SU-DHL-6 (cell line): ENCODE results near the gene TCEAL6.
"Not testable (repeated sequence)": the region's sequence is repeated elsewhere in the genome, so short reads cannot be mapped to it uniquely, and the experiment has no call there.

Experiments used
- H2AFZ ChIP-seq: fragments of 200-600 bp; sonication (generic); 2 replicates; pipeline ENCODE4 v1.6.1; 2014; ENCODE audit warnings: low read depth, mild to moderate bottlenecking, moderate library complexity, mixed read lengths, antibody characterized with exemption, low read length; ENCODE audit not compliant: severe bottlenecking
- H3F3A ChIP-seq: fragments of 200-600 bp; shearing (Covaris generic); 2 replicates; pipeline ENCODE4 v1.6.0; 2016; ENCODE audit warnings: antibody characterized with exemption, mild to moderate bottlenecking; ENCODE audit not compliant: insufficient read depth
- H3K27ac ChIP-seq: fragments of 200-600 bp; sonication (generic); 2 replicates; pipeline ENCODE4 v1.5.1; 2016; ENCODE audit warnings: low read depth, mild to moderate bottlenecking, low read length, moderate library complexity, mixed read lengths
- H3K27me3 ChIP-seq: fragments of 200-600 bp; sonication (generic), shearing (Covaris generic); 2 replicates; pipeline ENCODE4 v1.6.0; 2014; ENCODE audit warnings: mild to moderate bottlenecking, low read length
- H3K36me3 ChIP-seq: fragments of 200-600 bp; sonication (generic); 2 replicates; pipeline ENCODE4 v1.6.1; 2014; ENCODE audit warnings: mild to moderate bottlenecking, low read length, mixed read lengths
- H3K4me2 ChIP-seq: fragments of 300-600, 200-600 bp; shearing (Covaris generic), sonication (generic); 2 replicates; pipeline ENCODE4 v1.6.0; 2014; ENCODE audit warnings: low read length, low read depth, mild to moderate bottlenecking; ENCODE audit not compliant: poor library complexity, severe bottlenecking
- H3K4me3 ChIP-seq: fragments of 200-600 bp; sonication (generic); 2 replicates; pipeline ENCODE4 v1.5.1; 2014; ENCODE audit warnings: antibody characterized with exemption, low read length, mild to moderate bottlenecking, mixed read lengths; ENCODE audit not compliant: insufficient read depth, poor library complexity, severe bottlenecking
- H3K79me2 ChIP-seq: fragments of 200-600 bp; sonication (generic); 2 replicates; pipeline ENCODE4 v1.6.1; 2014; ENCODE audit warnings: mild to moderate bottlenecking, low read length, moderate library complexity; ENCODE audit not compliant: insufficient read depth
- H3K9ac ChIP-seq: fragments of 200-600 bp; sonication (generic); 2 replicates; pipeline ENCODE4 v1.7.0; 2014; ENCODE audit warnings: mild to moderate bottlenecking, low read length
- H3K9me2 ChIP-seq: fragments of 200-600 bp; sonication (generic); replicated peaks from 2 replicates; pipeline ENCODE4 v1.6.1; 2014; ENCODE audit warnings: low read length; ENCODE audit not compliant: insufficient read depth
- H3K9me3 ChIP-seq: fragments of 200-600 bp; sonication (generic); 2 replicates; pipeline ENCODE4 v1.6.1; 2014; ENCODE audit warnings: low read length, mixed read lengths; ENCODE audit not compliant: insufficient read depth
- H4K20me1 ChIP-seq: fragments of 200-600 bp; sonication (generic); 2 replicates; pipeline ENCODE4 v1.6.1; 2014; ENCODE audit warnings: low read depth, mild to moderate bottlenecking, antibody characterized with exemption, low read length, moderate library complexity, mixed read lengths
- CTCF ChIP-seq: fragments of 200-600 bp; sonication (generic); IDR thresholded peaks from one replicate; pipeline ENCODE4 v1.5.1; 2017; ENCODE audit warnings: antibody characterized with exemption, mild to moderate bottlenecking, low read length, moderate library complexity; ENCODE audit not compliant: insufficient read depth, poor library complexity, severe bottlenecking
- EZH2phosphoT487 ChIP-seq: fragments of 200-600 bp; sonication (generic), shearing (Covaris generic); conservative IDR thresholded peaks from 2 replicates; pipeline ENCODE4 v1.6.1; 2018; ENCODE audit warnings: mild to moderate bottlenecking, antibody characterized with exemption, low read length, moderate library complexity, mixed read lengths

Gene TCEAL6

GRCh38 chrX:102138064-102138463, 4.2 kb downstream of the TCEAL6 start:
- H3K27me3 ChIP-seq: no peaks in the 10 kb centered on the region
- H3K9ac ChIP-seq: no peak overlapping the region
- H3F3A ChIP-seq: no peaks in the 10 kb centered on the region
- no peaks in the 10 kb centered on the region for H3K36me3 ChIP-seq
- no peak overlapping the region for H3K4me2 ChIP-seq
- H3K79me2 ChIP-seq: no peaks in the 10 kb centered on the region
- H3K9me2 ChIP-seq: no peaks in the 10 kb centered on the region
- no peaks in the 10 kb centered on the region for H4K20me1 ChIP-seq
- H3K9me3 ChIP-seq: no peaks in the 10 kb centered on the region
- no peak for TF ChIP-seq EZH2phosphoT487
- TF ChIP-seq CTCF: no peak
- no peak overlapping the region for H3K27ac ChIP-seq
- H3K4me3 ChIP-seq: no peak overlapping the region
- H2AFZ ChIP-seq: no peak overlapping the region

- Histone ChIP-seq H3K4me2 (no peak overlapping the region), H3K27ac (no peak overlapping the region), H3K36me3 (no peaks in the 10 kb centered on the region), H3K9me3 (no peaks in the 10 kb centered on the region), H3K27me3 (no peaks in the 10 kb centered on the region), H3K9me2 (no peaks in the 10 kb centered on the region), H3K4me3 (no peak overlapping the region), H2AFZ (no peak overlapping the region), H3F3A (no peaks in the 10 kb centered on the region), H3K79me2 (no peaks in the 10 kb centered on the region), H3K9ac (no peak overlapping the region), H4K20me1 (no peaks in the 10 kb centered on the region)
- TF ChIP-seq EZH2phosphoT487 (no peak), CTCF (peak; percentile 10)
Measured at GRCh38 chrX:102129473-102129872, 12.8 kb downstream of the TCEAL6 start.

GRCh38 chrX:102126863-102127262, 15.4 kb downstream of the TCEAL6 start:
- no peaks in the 10 kb centered on the region for H3K27me3 ChIP-seq
- no peaks in the 10 kb centered on the region for H3K79me2 ChIP-seq
- H2AFZ ChIP-seq: no peak overlapping the region
- no peaks in the 10 kb centered on the region for H4K20me1 ChIP-seq
- TF ChIP-seq EZH2phosphoT487: no peak
- TF ChIP-seq CTCF: no peak
- H3K9ac ChIP-seq: no peak overlapping the region
- no peak overlapping the region for H3K27ac ChIP-seq
- H3K9me2 ChIP-seq: no peaks in the 10 kb centered on the region
- no peak overlapping the region for H3K4me2 ChIP-seq
- no peak overlapping the region for H3K4me3 ChIP-seq
- H3F3A ChIP-seq: no peaks in the 10 kb centered on the region
- H3K9me3 ChIP-seq: no peaks in the 10 kb centered on the region
- H3K36me3 ChIP-seq: no peaks in the 10 kb centered on the region

- H3K79me2 ChIP-seq, H3K27ac ChIP-seq, H3K36me3 ChIP-seq, H3K9me2 ChIP-seq, H3F3A ChIP-seq, H3K9me3 ChIP-seq, H3K4me3 ChIP-seq, H4K20me1 ChIP-seq, H3K4me2 ChIP-seq, H2AFZ ChIP-seq, H3K9ac ChIP-seq, H3K27me3 ChIP-seq: not testable (repeated sequence)
Measured at GRCh38 chrX:102126080-102126818, 16.0 kb downstream of the TCEAL6 start.

GRCh38 chrX:102125436-102125835, 16.8 kb downstream of the TCEAL6 start, which contains the start of gene TCEAL2:
Gene TCEAL2 (plus strand): TSS chrX:102125679. CDS start chrX:102126831, 1,152 bp downstream.
- H3K9ac ChIP-seq, H3K4me3 ChIP-seq, H3K4me2 ChIP-seq, H3K27ac ChIP-seq, H3K36me3 ChIP-seq, H3K79me2 ChIP-seq, H3K27me3 ChIP-seq, H3F3A ChIP-seq, H2AFZ ChIP-seq, H4K20me1 ChIP-seq, H3K9me2 ChIP-seq, H3K9me3 ChIP-seq: not testable (repeated sequence)

- not testable (repeated sequence) for H3K4me3 ChIP-seq, H3K4me2 ChIP-seq, H2AFZ ChIP-seq, H3K9me3 ChIP-seq, H3K9me2 ChIP-seq, H3K27me3 ChIP-seq, H3K79me2 ChIP-seq, H3K9ac ChIP-seq, H4K20me1 ChIP-seq, H3K36me3 ChIP-seq, H3K27ac ChIP-seq, H3F3A ChIP-seq
Measured at GRCh38 chrX:102125014-102125413, 17.3 kb downstream of the TCEAL6 start.
